B cell (primary cell): ENCODE measurements around the gene AMDHD2. TPM values are rescaled to one million over a fixed set of nuclear protein-coding genes. Genes with fewer than 3 reads are reported as not detected.

Source experiments
- ATAC-seq: fragments of 200-7000 bp; cut with Tn5 transposase; one replicate; pipeline ENCODE4 v1.10.0; 2021; ENCODE audit warnings: low read depth, mild to moderate bottlenecking, moderate number of reproducible peaks, moderate library complexity
- CTCF ChIA-PET: fragments of 350-600 bp; sonication (Branson Sonifier 250); formaldehyde crosslinking; loops from one replicate; lab custom pipeline; 2021; ENCODE audit warnings: antibody characterized with exemption, inconsistent platforms; lab: Charles Lee
- POLR2A ChIA-PET: fragments of 350-600 bp; sonication (Branson Sonifier 250); formaldehyde crosslinking; loops from one replicate; lab custom pipeline; 2021; ENCODE audit warnings: antibody characterized with exemption; lab: Charles Lee
- DNase-seq: peaks from one replicate; pipeline ENCODE4 v3.0.0; 2013
- H2AFZ ChIP-seq: 2 replicates; pipeline ENCODE4 v1.6.1; 2012; ENCODE audit warnings: mild to moderate bottlenecking, low read depth, low read length; ENCODE audit not compliant: insufficient read depth, poor library complexity, severe bottlenecking
- H3K27ac ChIP-seq, 2 donors: 1 replicate in 1 of 2; 2 replicates in 1 of 2; pipeline ENCODE4 v1.5.1; 2012 to 2013; ENCODE audit warnings: low read length in 2 of 2, mild to moderate bottlenecking in 2 of 2, moderate library complexity in 1 of 2
- H3K27me3 ChIP-seq, 4 experiments: fragments of 200-600 bp in 1 of 4; sonication (generic) in 1 of 4; replicated peaks in 1 of 4; 1 replicate in 2 of 4; 2 replicates in 2 of 4; pipeline versions ENCODE4 v1.6.1 to v1.7.0; 2013 to 2016; ENCODE audit warnings: low read length in 3 of 4, mild to moderate bottlenecking in 2 of 4, mixed read lengths in 1 of 4, moderate library complexity in 1 of 4; ENCODE audit not compliant: insufficient read depth in 4 of 4, control insufficient read depth in 3 of 4; ENCODE audit errors: control extremely low read depth in 1 of 4
- H3K36me3 ChIP-seq, 2 experiments: replicated peaks in 1 of 2; 1 replicate in 1 of 2; 2 replicates in 1 of 2; pipeline versions ENCODE4 v1.6.1 to v1.7.1; 2013; ENCODE audit warnings: low read length in 1 of 2; ENCODE audit not compliant: insufficient read depth in 2 of 2, control insufficient read depth in 1 of 2; ENCODE audit errors: control extremely low read depth in 1 of 2, extremely low read depth in 1 of 2
- H3K4me1 ChIP-seq, 2 donors: fragments of 200-600 bp in 1 of 2; sonication (generic) in 1 of 2; 1 replicate in 1 of 2; 2 replicates in 1 of 2; pipeline versions ENCODE4 v1.5.1 to v1.6.1; 2013 to 2017; ENCODE audit warnings: low read length in 2 of 2; ENCODE audit not compliant: control insufficient read depth in 2 of 2, insufficient read depth in 2 of 2
- H3K4me2 ChIP-seq: replicated peaks from 2 replicates; pipeline ENCODE3; 2012; ENCODE audit warnings: mild to moderate bottlenecking, low read depth, low read length; ENCODE audit not compliant: poor library complexity, severe bottlenecking
- H3K4me3 ChIP-seq, 5 experiments: fragments of 200-600 bp in 1 of 5; sonication (generic) in 1 of 5; 1 replicate in 3 of 5; 2 replicates in 2 of 5; pipeline versions ENCODE4 v1.5.1 to v1.7.0; 2011 to 2016; ENCODE audit warnings: low read length in 4 of 5, mild to moderate bottlenecking in 4 of 5, low read depth in 2 of 5, control low read depth in 1 of 5, moderate library complexity in 1 of 5; ENCODE audit not compliant: insufficient read depth in 1 of 5; ENCODE audit errors: control extremely low read depth in 1 of 5, extremely low read depth in 1 of 5
- H3K79me2 ChIP-seq: fragments of 200-600 bp; sonication (generic); one replicate; pipeline ENCODE4 v1.6.0; 2016; ENCODE audit warnings: low read length; ENCODE audit not compliant: control insufficient read depth, insufficient read depth
- H3K9ac ChIP-seq: fragments of 200-600 bp; sonication (generic); 2 replicates; pipeline ENCODE4 v1.6.1; 2017; ENCODE audit warnings: mild to moderate bottlenecking, low read length, moderate library complexity
- H3K9me3 ChIP-seq, 3 donors: one replicate each; pipeline versions ENCODE4 v1.6.1 to v1.7.1; 2013; ENCODE audit warnings: low read length in 2 of 3; ENCODE audit not compliant: control insufficient read depth in 2 of 3, insufficient read depth in 1 of 3; ENCODE audit errors: control extremely low read depth in 1 of 3
- H4K20me1 ChIP-seq: 2 replicates; pipeline ENCODE4 v1.6.0; 2012; ENCODE audit warnings: mild to moderate bottlenecking, low read length; ENCODE audit not compliant: insufficient read depth, control insufficient read depth, poor library complexity, severe bottlenecking
- H3K27ac Mint-ChIP-seq: one replicate; pipeline ENCODE4 v1.8.0; 2021; ENCODE audit warnings: mixed read lengths
- H3K27me3 Mint-ChIP-seq: one replicate; pipeline ENCODE4 v1.8.0; 2021; ENCODE audit warnings: mixed read lengths
- H3K4me1 Mint-ChIP-seq: one replicate; pipeline ENCODE4 v1.8.0; 2021; ENCODE audit warnings: mixed read lengths
- H3K4me3 Mint-ChIP-seq: one replicate; pipeline ENCODE4 v1.8.0; 2021; ENCODE audit warnings: mixed read lengths
- H3K9me3 Mint-ChIP-seq: one replicate; pipeline ENCODE4 v1.8.0; 2022; ENCODE audit warnings: mixed read lengths; ENCODE audit not compliant: insufficient read depth
- EZH2 ChIP-seq: IDR thresholded peaks from 2 replicates; pipeline ENCODE4 v1.6.1; 2012; ENCODE audit warnings: borderline replicate concordance, low read depth, mild to moderate bottlenecking, moderate library complexity, low read length; ENCODE audit not compliant: insufficient read depth, poor library complexity, severe bottlenecking
- WGBS: methylation state at CpG from one replicate; pipeline ENCODE4 v1.1.5; 2013; ENCODE audit warnings: missing lambda C conversion rate; ENCODE audit not compliant: insufficient coverage; 5-methylcytosine and 5-hydroxymethylcytosine counted together
- intact Hi-C: fragments of 100-400 bp; cut with micrococcal nuclease; formaldehyde crosslinking; loops from one replicate; pipeline ENCODE4 v1.10.0; 2022
- polyA plus RNA-seq: library from polyadenylated mRNA; depleted of rRNA; stranded (reverse); fragments of >200 nt; gene quantifications from 2 replicates; pipeline ENCODE4 v1.2.3, GENCODE V29; 2012
- total RNA-seq, 2 donors: library from RNA; stranded (reverse); fragments of 120-200 nt in 1 of 2; gene quantifications; 1 replicate in 1 of 2; 2 replicates in 1 of 2; pipeline versions ENCODE4 v1.2.3 to v1.2.4, GENCODE V29; 2013 to 2022
- TF ChIP-seq, protein P1 (sequence below): fragments of 200-600 bp; IDR thresholded peaks from one replicate; pipeline ENCODE4 v1.8.0; 2022; ENCODE audit warnings: antibody characterized with exemption, mild to moderate bottlenecking

Gene AMDHD2
- total and polyA plus RNA-seq, 2 donors (not counting 1 experiment from before 2014, with no cell fraction given), result 133 to 209 TPM

GRCh38 chr16:2518823-2519710 lies 1.1 kb upstream of the AMDHD2 start:
- DNase-seq (peak; percentile 53), ATAC-seq (no peak)
- no peak overlapping the region for H2AFZ ChIP-seq
- Mint-ChIP-seq H3K9me3 (no peaks in the 10 kb centered on the region), H3K4me1 (peaks cover 63% of the 10 kb centered on the region), H3K27ac (peak overlapping the region; percentile 93), H3K27me3 (no peaks in the 10 kb centered on the region), H3K4me3 (peak overlapping the region; percentile 81)
- intact Hi-C loops, result no loop called here
- no peaks in the 10 kb centered on the region for H3K27me3 ChIP-seq
- peak overlapping the region; percentile 75 for H3K4me2 ChIP-seq
- TF ChIP-seq EZH2, result no peak
- TF ChIP-seq, protein P1, sequence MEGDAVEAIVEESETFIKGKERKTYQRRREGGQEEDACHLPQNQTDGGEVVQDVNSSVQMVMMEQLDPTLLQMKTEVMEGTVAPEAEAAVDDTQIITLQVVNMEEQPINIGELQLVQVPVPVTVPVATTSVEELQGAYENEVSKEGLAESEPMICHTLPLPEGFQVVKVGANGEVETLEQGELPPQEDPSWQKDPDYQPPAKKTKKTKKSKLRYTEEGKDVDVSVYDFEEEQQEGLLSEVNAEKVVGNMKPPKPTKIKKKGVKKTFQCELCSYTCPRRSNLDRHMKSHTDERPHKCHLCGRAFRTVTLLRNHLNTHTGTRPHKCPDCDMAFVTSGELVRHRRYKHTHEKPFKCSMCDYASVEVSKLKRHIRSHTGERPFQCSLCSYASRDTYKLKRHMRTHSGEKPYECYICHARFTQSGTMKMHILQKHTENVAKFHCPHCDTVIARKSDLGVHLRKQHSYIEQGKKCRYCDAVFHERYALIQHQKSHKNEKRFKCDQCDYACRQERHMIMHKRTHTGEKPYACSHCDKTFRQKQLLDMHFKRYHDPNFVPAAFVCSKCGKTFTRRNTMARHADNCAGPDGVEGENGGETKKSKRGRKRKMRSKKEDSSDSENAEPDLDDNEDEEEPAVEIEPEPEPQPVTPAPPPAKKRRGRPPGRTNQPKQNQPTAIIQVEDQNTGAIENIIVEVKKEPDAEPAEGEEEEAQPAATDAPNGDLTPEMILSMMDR, result no peak
- H3K9me3 ChIP-seq, result peaks cover 0 to 3% (median 0%) of the 10 kb centered on the region in 3 donors
- ChIA-PET CTCF (interaction anchor here (1.4 to 1.9 kb wide), 4 partner anchors 11 to 324 kb away, joined by 3 to 11 read pairs (median 8); partner anchors contain the start of gene CEMP1), POLR2A (interaction anchor here (1.1 to 3.0 kb wide), 4 partner anchors 9 to 13 kb away, joined by 7 to 66 read pairs (median 14); partner anchors contain the start of gene CEMP1)
- peaks cover 59% of the 10 kb centered on the region for H4K20me1 ChIP-seq
- peaks cover 0 to 39% of the 10 kb centered on the region in 2 experiments for H3K36me3 ChIP-seq
- H3K9ac ChIP-seq, result no peak overlapping the region
- H3K4me3 ChIP-seq, result no peak overlapping the region
- peak overlapping the region; percentile 62 to 93 for H3K27ac ChIP-seq
- 94% methylated on average over 39 of the region's 39 CpGs for WGBS
- peaks cover 56 to 64% of the 10 kb centered on the region in 2 donors for H3K4me1 ChIP-seq
- peaks cover 85% of the 10 kb centered on the region for H3K79me2 ChIP-seq
